Non-pigmented ciliary epithelial cell (primary cell): ENCODE data around the gene PIK3R6.

ENCODE experiments used
- DNase-seq: peaks from one replicate; pipeline ENCODE4 v3.0.0-alpha.2; 2010; ENCODE audit warnings: low read depth

PIK3R6 gene

GRCh38 chr17:8793649-8794048 lies 73.8 kb downstream of the PIK3R6 start:
- no peak for DNase-seq

- no peak for DNase-seq
Observed at GRCh38 chr17:8792646-8793045, 74.8 kb downstream of the PIK3R6 start.

GRCh38 chr17:8791910-8792270 lies 75.6 kb downstream of the PIK3R6 start:
- peak; percentile 26 for DNase-seq

GRCh38 chr17:8791248-8791909 lies 76.1 kb downstream of the PIK3R6 start:
- DNase-seq = no peak

- DNase-seq = no peak
Observed at GRCh38 chr17:8789743-8790142, 77.7 kb downstream of the PIK3R6 start.

- no peak for DNase-seq
Observed at GRCh38 chr17:8788998-8789397, 78.5 kb downstream of the PIK3R6 start.

GRCh38 chr17:8785547-8786413 lies 81.7 kb downstream of the PIK3R6 start:
- DNase-seq = peak; percentile 6

- no peak for DNase-seq
Observed at GRCh38 chr17:8782176-8782575, 85.3 kb downstream of the PIK3R6 start.

- DNase-seq = no peak
Observed at GRCh38 chr17:8781776-8782175, 85.7 kb downstream of the PIK3R6 start.

- no peak for DNase-seq
Observed at GRCh38 chr17:8776881-8777280, 90.6 kb downstream of the PIK3R6 start.

GRCh38 chr17:8776248-8776647 lies 91.2 kb downstream of the PIK3R6 start:
- no peak for DNase-seq

GRCh38 chr17:8766731-8767130 lies 100.7 kb downstream of the PIK3R6 start:
- no peak for DNase-seq

GRCh38 chr17:8762012-8762411 lies 105.5 kb downstream of the PIK3R6 start:
- no peak for DNase-seq

- DNase-seq = no peak
Observed at GRCh38 chr17:8758137-8758596, 109.3 kb downstream of the PIK3R6 start, which contains the start of gene SPDYE4. TSS of gene SPDYE4 (minus strand) at chr17:8758546. CDS start at chr17:8758382, 164 bp downstream.

- DNase-seq = no peak
Observed at GRCh38 chr17:8757189-8757588, 110.3 kb downstream of the PIK3R6 start.

GRCh38 chr17:8755590-8756255 lies 111.8 kb downstream of the PIK3R6 start:
- no peak for DNase-seq

- no peak for DNase-seq
Observed at GRCh38 chr17:8754890-8755289, 112.6 kb downstream of the PIK3R6 start.

GRCh38 chr17:8753976-8754440 lies 113.5 kb downstream of the PIK3R6 start:
- no peak for DNase-seq

- DNase-seq = no peak
Observed at GRCh38 chr17:8753136-8753975, 114.1 kb downstream of the PIK3R6 start.
